K562 (cell line): ENCODE results near the gene IBTK.

Source experiments
- CEBPB ChIP-seq: fragments of 450-650 bp; IDR thresholded peaks from 2 replicates; pipeline ENCODE4 v1.6.1; 2016; ENCODE audit warnings: missing genetic modification characterization, missing compliant biosample characterization
- POLR2A ChIP-seq: fragments of 450-650 bp; conservative IDR thresholded peaks from 2 replicates; pipeline ENCODE4 v1.6.1; 2016
- TCF7L2 ChIP-seq: fragments of 150-350 bp; IDR thresholded peaks from 2 replicates; pipeline ENCODE4 v1.6.1; 2016; ENCODE audit warnings: low read depth, mild to moderate bottlenecking, low read length, moderate library complexity
- ZNF766 ChIP-seq: fragments of 200-800 bp; sonication (Bioruptor generic); conservative IDR thresholded peaks from 2 replicates; pipeline ENCODE4 v1.6.1; 2016; ENCODE audit warnings: missing genetic modification characterization, missing compliant biosample characterization
- TF ChIP-seq, protein P1 (sequence below): sonication (generic); formaldehyde crosslinking; IDR thresholded peaks from 2 replicates; pipeline ENCODE4 v1.8.0; 2022; ENCODE audit warnings: mild to moderate bottlenecking, low read depth, missing genetic modification reagents

- TF ChIP-seq POLR2A, result no peak
- TF ChIP-seq ZNF766 (CRISPR knock-in tag), result no peak
- no peak for TF ChIP-seq TCF7L2
- TF ChIP-seq, protein P1, sequence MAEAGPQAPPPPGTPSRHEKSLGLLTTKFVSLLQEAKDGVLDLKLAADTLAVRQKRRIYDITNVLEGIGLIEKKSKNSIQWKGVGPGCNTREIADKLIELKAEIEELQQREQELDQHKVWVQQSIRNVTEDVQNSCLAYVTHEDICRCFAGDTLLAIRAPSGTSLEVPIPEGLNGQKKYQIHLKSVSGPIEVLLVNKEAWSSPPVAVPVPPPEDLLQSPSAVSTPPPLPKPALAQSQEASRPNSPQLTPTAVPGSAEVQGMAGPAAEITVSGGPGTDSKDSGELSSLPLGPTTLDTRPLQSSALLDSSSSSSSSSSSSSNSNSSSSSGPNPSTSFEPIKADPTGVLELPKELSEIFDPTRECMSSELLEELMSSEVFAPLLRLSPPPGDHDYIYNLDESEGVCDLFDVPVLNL (CRISPR knock-in tag), result no peak
- no peak for TF ChIP-seq CEBPB (tag)
These were observed 117.7 kb downstream of the IBTK start for GRCh38 chr6:82129797-82130196.
